ENCODE measurements around the gene PEX26. TPM values are rescaled to one million over a fixed set of nuclear protein-coding genes. Genes with fewer than 3 reads are reported as not detected.

The PEX26 gene
- total RNA-seq, 1 donor from 2014 or later: 43.5 TPM

GRCh38 chr22:18154821-18155390, 77.1 kb downstream of the PEX26 start:
- H3K27me3 Mint-ChIP-seq (ENCODE audit: unreplicated experiment): no peaks in the 10 kb centered on the region
- DNase-seq (ENCODE audit: extremely low spot score, unreplicated experiment): no peak
- no peaks in the 10 kb centered on the region for H3K9me3 Mint-ChIP-seq (ENCODE audit: unreplicated experiment)
- no peaks in the 10 kb centered on the region for H3K36me3 Mint-ChIP-seq (ENCODE audit: unreplicated experiment)
- no peak overlapping the region for H3K27ac Mint-ChIP-seq (ENCODE audit: unreplicated experiment)
- H3K4me3 Mint-ChIP-seq (ENCODE audit: unreplicated experiment): no peak overlapping the region
- TF ChIP-seq CTCF (IDR thresholded peaks at IDR 0.05): no peak
- H3K4me1 Mint-ChIP-seq (ENCODE audit: unreplicated experiment): peaks cover 28% of the 10 kb centered on the region

Other genes with a start within 250 kb of the PEX26 start
- 44.2 and 47.9 TPM in 2 replicates for gene MICAL3, start 53.4 kb upstream of the PEX26 start, total RNA-seq
- 1.8 TPM in 2 replicates for gene TUBA8, start 32.8 kb downstream of the PEX26 start, total RNA-seq
- gene USP18, start 72.2 kb downstream of the PEX26 start, total RNA-seq: 3.0 TPM in 2 replicates

Data from osteocyte (in vitro differentiated cells).